HEK293 (cell line): ENCODE measurements around the gene OGFOD2.

Experiments used
- CTCF ChIA-PET: fragments of 350-600 bp; formaldehyde crosslinking; extraction: SDS; loops from one replicate; lab custom pipeline; 2021; ENCODE audit warnings: antibody characterized with exemption; lab: Yijun Ruan, JAX
- POLR2A ChIA-PET: fragments of 300-600 bp; formaldehyde crosslinking; extraction: SDS; loops from one replicate; lab custom pipeline; 2020; ENCODE audit warnings: antibody characterized with exemption, inconsistent platforms; lab: Yijun Ruan, JAX
- H3K27ac ChIP-seq: fragments of 200-500 bp; sonication (Bioruptor generic); 2 replicates; pipeline ENCODE4 v1.5.1; 2014; ENCODE audit warnings: low read depth, low read length, control low read depth, inconsistent platforms; ENCODE audit errors: extremely low read depth
- H3K36me3 ChIP-seq, 2 experiments: fragments of 200-500 bp in 1 of 2; sonication (Bioruptor generic) in 1 of 2; 1 replicate in 1 of 2; 2 replicates in 1 of 2; pipeline ENCODE4 v1.5.1; 2014 to 2017; ENCODE audit warnings: inconsistent platforms in 2 of 2, low read length in 2 of 2; ENCODE audit not compliant: control insufficient read depth in 2 of 2, insufficient read depth in 1 of 2
- H3K4me1 ChIP-seq: fragments of 200-500 bp; sonication (Bioruptor generic); 2 replicates; pipeline ENCODE4 v1.5.1; 2014; ENCODE audit warnings: mild to moderate bottlenecking, low read length, inconsistent platforms; ENCODE audit not compliant: control insufficient read depth, insufficient read depth
- H3K4me3 ChIP-seq: 2 replicates; pipeline ENCODE4 v1.5.1; 2011; ENCODE audit warnings: low read depth, mild to moderate bottlenecking, control low read depth, low read length, moderate library complexity
- H3K9me3 ChIP-seq: fragments of 200-500 bp; sonication (Bioruptor generic); 2 replicates; pipeline ENCODE4 v1.5.1; 2014; ENCODE audit warnings: low read depth, low read length, inconsistent platforms; ENCODE audit not compliant: control insufficient read depth, insufficient read depth
- AEBP2 ChIP-seq: fragments of 450-650 bp; formaldehyde crosslinking; IDR thresholded peaks from 2 replicates; pipeline ENCODE4 v1.5.1; 2016; ENCODE audit warnings: missing biosample characterization, missing genetic modification characterization, borderline replicate concordance
- GFI1B ChIP-seq: fragments of 450-650 bp; formaldehyde crosslinking; IDR thresholded peaks from 2 replicates; pipeline ENCODE4 v1.5.1; 2016; ENCODE audit warnings: missing biosample characterization, missing genetic modification characterization
- GLI4 ChIP-seq: fragments of 450-650 bp; formaldehyde crosslinking; IDR thresholded peaks from 2 replicates; pipeline ENCODE4 v1.5.1; 2016; ENCODE audit warnings: missing biosample characterization, missing genetic modification characterization
- HOXA7 ChIP-seq: sonication (generic); formaldehyde crosslinking; IDR thresholded peaks from 2 replicates; pipeline ENCODE4 v1.8.1; 2022; ENCODE audit warnings: missing genetic modification reagents, borderline replicate concordance
- HOXD13 ChIP-seq: sonication (generic); formaldehyde crosslinking; IDR thresholded peaks from 2 replicates; pipeline ENCODE4 v1.8.0; 2022; ENCODE audit warnings: missing genetic modification reagents, borderline replicate concordance
- PRDM1 ChIP-seq: fragments of 450-650 bp; formaldehyde crosslinking; IDR thresholded peaks from 2 replicates; pipeline ENCODE4; 2016; ENCODE audit warnings: missing biosample characterization, missing genetic modification characterization
- PRDM10 ChIP-seq: fragments of 450-650 bp; formaldehyde crosslinking; IDR thresholded peaks from 2 replicates; pipeline ENCODE4 v1.5.1; 2016; ENCODE audit warnings: missing biosample characterization, missing genetic modification characterization
- SETDB1 ChIP-seq: IDR thresholded peaks from one replicate; pipeline ENCODE4 v1.6.1; 2017; ENCODE audit warnings: mild to moderate bottlenecking, low read length, moderate library complexity, mixed read lengths; ENCODE audit not compliant: insufficient read length
- ZBTB20 ChIP-seq: fragments of 450-650 bp; formaldehyde crosslinking; IDR thresholded peaks from 2 replicates; pipeline ENCODE4 v1.5.1; 2016; ENCODE audit warnings: missing biosample characterization, missing genetic modification characterization
- ZBTB48 ChIP-seq: fragments of 450-650 bp; formaldehyde crosslinking; IDR thresholded peaks from 2 replicates; pipeline ENCODE4 v1.5.1; 2016; ENCODE audit warnings: missing biosample characterization, missing genetic modification characterization
- ZFHX2 ChIP-seq: fragments of 450-650 bp; formaldehyde crosslinking; conservative IDR thresholded peaks from 2 replicates; pipeline ENCODE4 v1.5.1; 2016; ENCODE audit warnings: missing biosample characterization, missing genetic modification characterization
- ZNF175 ChIP-seq: fragments of 450-650 bp; formaldehyde crosslinking; IDR thresholded peaks from 2 replicates; pipeline ENCODE4 v1.5.1; 2016; ENCODE audit warnings: missing biosample characterization, missing genetic modification characterization
- ZNF221 ChIP-seq: fragments of 450-650 bp; formaldehyde crosslinking; IDR thresholded peaks from 2 replicates; pipeline ENCODE4 v1.5.1; 2017; ENCODE audit warnings: missing biosample characterization, missing genetic modification characterization, borderline replicate concordance
- ZNF292 ChIP-seq: fragments of 450-650 bp; formaldehyde crosslinking; IDR thresholded peaks from 2 replicates; pipeline ENCODE4 v1.5.1; 2016; ENCODE audit warnings: low read depth, missing biosample characterization, missing genetic modification characterization, borderline replicate concordance
- ZNF350 ChIP-seq: fragments of 450-650 bp; formaldehyde crosslinking; IDR thresholded peaks from 2 replicates; pipeline ENCODE4 v1.5.0; 2017; ENCODE audit warnings: missing biosample characterization, mild to moderate bottlenecking, missing genetic modification characterization
- ZNF433 ChIP-seq: fragments of 450-650 bp; formaldehyde crosslinking; IDR thresholded peaks from 2 replicates; pipeline ENCODE4 v1.5.1; 2016; ENCODE audit warnings: missing biosample characterization, missing genetic modification characterization, low read depth
- ZNF555 ChIP-seq: fragments of 450-650 bp; formaldehyde crosslinking; conservative IDR thresholded peaks from 2 replicates; pipeline ENCODE4 v1.5.1; 2017; ENCODE audit warnings: missing biosample characterization, mild to moderate bottlenecking, missing genetic modification characterization, inconsistent platforms
- ZNF677 ChIP-seq: fragments of 450-650 bp; IDR thresholded peaks from 2 replicates; pipeline ENCODE4 v1.5.0; 2018; ENCODE audit warnings: missing biosample characterization, mild to moderate bottlenecking, missing genetic modification characterization, moderate library complexity
- TF ChIP-seq, protein P1 (sequence below): fragments of 450-650 bp; formaldehyde crosslinking; IDR thresholded peaks from 2 replicates; pipeline ENCODE4 v1.5.1; 2016; ENCODE audit warnings: missing biosample characterization, missing genetic modification characterization
- TF ChIP-seq, protein P2 (sequence below): fragments of 450-650 bp; formaldehyde crosslinking; IDR thresholded peaks from 2 replicates; pipeline ENCODE4 v1.5.0; 2017; ENCODE audit warnings: missing biosample characterization, missing genetic modification characterization, borderline replicate concordance

The OGFOD2 gene

GRCh38 chr12:122994781-122995502 is 19.9 kb downstream of the OGFOD2 start:
- ChIA-PET CTCF (no interaction called here), POLR2A (no interaction called here)
- Histone ChIP-seq H3K4me1 (no peaks in the 10 kb centered on the region), H3K36me3 (no peaks in the 10 kb centered on the region), H3K4me3 (no peak overlapping the region), H3K27ac (no peak overlapping the region), H3K9me3 (no peaks in the 10 kb centered on the region)
- TF ChIP-seq HOXA7 (CRISPR knock-in tag) (no peak), ZFHX2 (0 out of 2 replicates have a peak, but pooled peaks have one; percentile 15)

GRCh38 chr12:122995503-122996187 is 20.6 kb downstream of the OGFOD2 start:
- Histone ChIP-seq H3K27ac (no peak overlapping the region), H3K4me3 (no peak overlapping the region), H3K9me3 (no peaks in the 10 kb centered on the region), H3K36me3 (no peaks in the 10 kb centered on the region), H3K4me1 (no peaks in the 10 kb centered on the region)
- TF ChIP-seq AEBP2 (tag by site-specific recombination) (no peak), ZNF221 (tag by site-specific recombination) (no peak), ZBTB48 (tag by site-specific recombination) (no peak), ZNF292 (no peak), ZNF350 (tag by site-specific recombination) (no peak), ZNF555 (tag by site-specific recombination) (no peak), ZBTB20 (tag by site-specific recombination) (no peak), ZNF175 (tag by site-specific recombination) (no peak), HOXD13 (no peak), ZNF433 (tag by site-specific recombination) (no peak), GFI1B (no peak), GLI4 (tag by site-specific recombination) (no peak), ZNF677 (tag by site-specific recombination) (no peak), PRDM10 (tag by site-specific recombination) (no peak), PRDM1 (tag by site-specific recombination) (no peak), SETDB1 (no peak)
- TF ChIP-seq, protein P1, sequence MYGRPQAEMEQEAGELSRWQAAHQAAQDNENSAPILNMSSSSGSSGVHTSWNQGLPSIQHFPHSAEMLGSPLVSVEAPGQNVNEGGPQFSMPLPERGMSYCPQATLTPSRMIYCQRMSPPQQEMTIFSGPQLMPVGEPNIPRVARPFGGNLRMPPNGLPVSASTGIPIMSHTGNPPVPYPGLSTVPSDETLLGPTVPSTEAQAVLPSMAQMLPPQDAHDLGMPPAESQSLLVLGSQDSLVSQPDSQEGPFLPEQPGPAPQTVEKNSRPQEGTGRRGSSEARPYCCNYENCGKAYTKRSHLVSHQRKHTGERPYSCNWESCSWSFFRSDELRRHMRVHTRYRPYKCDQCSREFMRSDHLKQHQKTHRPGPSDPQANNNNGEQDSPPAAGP (tag by site-specific recombination), result no peak
- TF ChIP-seq, protein P2, sequence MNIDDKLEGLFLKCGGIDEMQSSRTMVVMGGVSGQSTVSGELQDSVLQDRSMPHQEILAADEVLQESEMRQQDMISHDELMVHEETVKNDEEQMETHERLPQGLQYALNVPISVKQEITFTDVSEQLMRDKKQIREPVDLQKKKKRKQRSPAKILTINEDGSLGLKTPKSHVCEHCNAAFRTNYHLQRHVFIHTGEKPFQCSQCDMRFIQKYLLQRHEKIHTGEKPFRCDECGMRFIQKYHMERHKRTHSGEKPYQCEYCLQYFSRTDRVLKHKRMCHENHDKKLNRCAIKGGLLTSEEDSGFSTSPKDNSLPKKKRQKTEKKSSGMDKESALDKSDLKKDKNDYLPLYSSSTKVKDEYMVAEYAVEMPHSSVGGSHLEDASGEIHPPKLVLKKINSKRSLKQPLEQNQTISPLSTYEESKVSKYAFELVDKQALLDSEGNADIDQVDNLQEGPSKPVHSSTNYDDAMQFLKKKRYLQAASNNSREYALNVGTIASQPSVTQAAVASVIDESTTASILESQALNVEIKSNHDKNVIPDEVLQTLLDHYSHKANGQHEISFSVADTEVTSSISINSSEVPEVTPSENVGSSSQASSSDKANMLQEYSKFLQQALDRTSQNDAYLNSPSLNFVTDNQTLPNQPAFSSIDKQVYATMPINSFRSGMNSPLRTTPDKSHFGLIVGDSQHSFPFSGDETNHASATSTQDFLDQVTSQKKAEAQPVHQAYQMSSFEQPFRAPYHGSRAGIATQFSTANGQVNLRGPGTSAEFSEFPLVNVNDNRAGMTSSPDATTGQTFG (tag by site-specific recombination), result no peak
- CTCF ChIA-PET, result interaction anchor here (0.6 kb wide), 1 partner anchor 101 kb away, joined by 3 read pairs; no protein-coding TSS in a partner anchor
- POLR2A ChIA-PET, result no interaction called here
